GM12878 (cell line): ENCODE measurements around the gene TTC9C. TPM values are rescaled to one million over a fixed set of nuclear protein-coding genes. Genes with fewer than 3 reads are reported as not detected.

Experiments used
- ATF2 ChIP-seq: IDR thresholded peaks from 2 replicates; pipeline ENCODE4 v1.6.1; 2012; ENCODE audit warnings: low read length, inconsistent platforms
- ATF7 ChIP-seq: fragments of 450-650 bp; IDR thresholded peaks from 2 replicates; pipeline ENCODE4 v1.6.1; 2016; ENCODE audit warnings: low read depth, mild to moderate bottlenecking
- CUX1 ChIP-seq: IDR thresholded peaks from 2 replicates; pipeline ENCODE4 v1.6.1; 2012; ENCODE audit warnings: improper control_type of control experiment, low read depth, low read length; ENCODE audit not compliant: insufficient replicate concordance
- E2F4 ChIP-seq: IDR thresholded peaks from 2 replicates; pipeline ENCODE4 v1.6.1; 2012; ENCODE audit warnings: low read depth, low read length, improper control_type of control experiment
- GATAD2B ChIP-seq: fragments of 450-650 bp; conservative IDR thresholded peaks from 2 replicates; pipeline ENCODE4 v1.6.1; 2017; ENCODE audit warnings: low read depth, mild to moderate bottlenecking, moderate library complexity
- NFYA ChIP-seq: IDR thresholded peaks from 2 replicates; pipeline ENCODE4 v1.6.1; 2011; ENCODE audit warnings: low read depth, mild to moderate bottlenecking, low read length, improper control_type of control experiment, borderline replicate concordance
- NRF1 ChIP-seq: conservative IDR thresholded peaks from 2 replicates; pipeline ENCODE4 v1.6.1; 2011; ENCODE audit warnings: mild to moderate bottlenecking, low read depth, low read length, improper control_type of control experiment
- POLR2A ChIP-seq: IDR thresholded peaks from 2 replicates; pipeline ENCODE4 v1.6.1; 2011; ENCODE audit warnings: low read depth, mild to moderate bottlenecking, low read length
- RELA ChIP-seq: fragments of 450-650 bp; IDR thresholded peaks from 2 replicates; pipeline ENCODE4 v1.8.0; 2014; ENCODE audit warnings: borderline replicate concordance; ENCODE audit not compliant: partially characterized antibody
- SIX5 ChIP-seq: IDR thresholded peaks from 2 replicates; pipeline ENCODE4 v1.6.1; 2011; ENCODE audit warnings: mild to moderate bottlenecking, low read depth, low read length, moderate library complexity; ENCODE audit not compliant: severe bottlenecking
- SMAD5 ChIP-seq: IDR thresholded peaks from 2 replicates; pipeline ENCODE4 v1.6.1; 2016; ENCODE audit warnings: antibody characterized with exemption, low read depth
- SMC3 ChIP-seq: IDR thresholded peaks from 2 replicates; pipeline ENCODE4 v1.6.1; 2011; ENCODE audit warnings: low read length, improper control_type of control experiment, borderline replicate concordance
- SREBF2 ChIP-seq: IDR thresholded peaks from 2 replicates; pipeline ENCODE4 v1.6.1; 2012; ENCODE audit warnings: mild to moderate bottlenecking, low read length
- ZBTB4 ChIP-seq: fragments of 450-650 bp; formaldehyde crosslinking; IDR thresholded peaks from 2 replicates; pipeline ENCODE4 v1.4.0; 2022; ENCODE audit warnings: mild to moderate bottlenecking, moderate library complexity
- ZNF217 ChIP-seq: fragments of 450-650 bp; IDR thresholded peaks from 2 replicates; pipeline ENCODE4 v1.6.1; 2017; ENCODE audit warnings: antibody characterized with exemption, mild to moderate bottlenecking
- polyA plus RNA-seq, 11 experiments: library from polyadenylated mRNA; depleted of rRNA in 4 of 11; unstranded in 6 of 11; stranded (reverse) in 5 of 11; fragments of >200 nt; fragmentation: Nextera tagmentation in 4 of 11; fragmentation: Illumina TruSeq in 1 of 11; extraction: Ambion mirVana in 4 of 11; extraction: Trizol in 1 of 11; gene quantifications; 1 replicate in 1 of 11; 2 replicates in 10 of 11; pipeline versions ENCODE4 v1.2.1 to v1.2.3, GENCODE V29; 2011 to 2016; ENCODE audit warnings: inconsistent platforms in 2 of 11, missing spikeins in 2 of 11, low read depth in 1 of 11
- total RNA-seq, 4 experiments: library from RNA; depleted of rRNA in 3 of 4; stranded (reverse); fragments of >200 nt in 3 of 4; fragmentation: Illumina TruSeq in 1 of 4; extraction: Trizol in 1 of 4; gene quantifications; 2 replicates each; pipeline versions ENCODE4 v1.2.1 to v1.2.3, GENCODE V29; 2013 to 2021
- TF ChIP-seq, protein P1 (sequence below): fragments of 450-650 bp; IDR thresholded peaks from 2 replicates; pipeline ENCODE4 v1.6.1; 2017; ENCODE audit warnings: mild to moderate bottlenecking

Gene TTC9C
- total and polyA plus RNA-seq, 10 of the 15 experiments (the other 5 are each of a cell fraction or from before 2014, with no cell fraction given) = 42.0 to 72.3 (median 50.4) TPM

GRCh38 chr11:62771144-62772021 lies 43.1 kb downstream of the TTC9C start, which contains the start of gene TAF6L (continued):
- TF ChIP-seq ZBTB4 (peak; percentile 88), CUX1 (no peak), E2F4 (no peak), SIX5 (no peak), NFYA (no peak), SREBF2 (no peak), GATAD2B (peak; percentile 77; the same call in 1 of the 2 replicates), ATF7 (no peak), SMAD5 (no peak), SMC3 (no peak), ATF2 (no peak), ZNF217 (no peak; the same call in 1 of the 2 replicates), RELA (peak; percentile 36), NRF1 (no peak), POLR2A (peak; percentile 83)
- TF ChIP-seq, protein P1, sequence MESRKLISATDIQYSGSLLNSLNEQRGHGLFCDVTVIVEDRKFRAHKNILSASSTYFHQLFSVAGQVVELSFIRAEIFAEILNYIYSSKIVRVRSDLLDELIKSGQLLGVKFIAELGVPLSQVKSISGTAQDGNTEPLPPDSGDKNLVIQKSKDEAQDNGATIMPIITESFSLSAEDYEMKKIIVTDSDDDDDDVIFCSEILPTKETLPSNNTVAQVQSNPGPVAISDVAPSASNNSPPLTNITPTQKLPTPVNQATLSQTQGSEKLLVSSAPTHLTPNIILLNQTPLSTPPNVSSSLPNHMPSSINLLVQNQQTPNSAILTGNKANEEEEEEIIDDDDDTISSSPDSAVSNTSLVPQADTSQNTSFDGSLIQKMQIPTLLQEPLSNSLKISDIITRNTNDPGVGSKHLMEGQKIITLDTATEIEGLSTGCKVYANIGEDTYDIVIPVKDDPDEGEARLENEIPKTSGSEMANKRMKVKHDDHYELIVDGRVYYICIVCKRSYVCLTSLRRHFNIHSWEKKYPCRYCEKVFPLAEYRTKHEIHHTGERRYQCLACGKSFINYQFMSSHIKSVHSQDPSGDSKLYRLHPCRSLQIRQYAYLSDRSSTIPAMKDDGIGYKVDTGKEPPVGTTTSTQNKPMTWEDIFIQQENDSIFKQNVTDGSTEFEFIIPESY = no peak
